Neuronal stem cell (in vitro differentiated cells): ENCODE results near the gene SPACA7.
A peak's percentile ranks its signal among the peaks of the same experiment; 100 is the strongest.
"Not testable (repeated sequence)": the region's sequence is repeated elsewhere in the genome, so short reads cannot be mapped to it uniquely, and the experiment has no call there.

Experiments used
- DNase-seq: peaks from one replicate; pipeline ENCODE4 v3.0.0-alpha.2; 2013; ENCODE audit warnings: low spot score
- H2AFZ ChIP-seq: one replicate; pipeline ENCODE4 v1.6.1; 2013; ENCODE audit warnings: mild to moderate bottlenecking, low read length, inconsistent platforms
- H2AK5ac ChIP-seq: 2 replicates; pipeline ENCODE4 v1.6.1; 2013; ENCODE audit warnings: low read depth, mild to moderate bottlenecking, inconsistent platforms, low read length, moderate library complexity, mixed read lengths
- H2BK120ac ChIP-seq: 2 replicates; pipeline ENCODE4 v1.6.1; 2013; ENCODE audit warnings: low read depth, mild to moderate bottlenecking, inconsistent platforms, low read length, moderate library complexity, mixed read lengths
- H2BK12ac ChIP-seq: one replicate; pipeline ENCODE4 v1.6.1; 2013; ENCODE audit warnings: low read length, inconsistent platforms
- H2BK15ac ChIP-seq: 2 replicates; pipeline ENCODE4 v1.6.1; 2013; ENCODE audit warnings: mild to moderate bottlenecking, low read length, inconsistent platforms, mixed read lengths
- H2BK5ac ChIP-seq: one replicate; pipeline ENCODE4 v1.6.1; 2013; ENCODE audit warnings: inconsistent platforms, mild to moderate bottlenecking, low read length, moderate library complexity
- H3K14ac ChIP-seq: one replicate; pipeline ENCODE4 v1.6.1; 2013; ENCODE audit warnings: low read length, inconsistent platforms
- H3K18ac ChIP-seq: 2 replicates; pipeline ENCODE4 v1.6.1; 2013; ENCODE audit warnings: low read length, inconsistent platforms
- H3K23ac ChIP-seq: 2 replicates; pipeline ENCODE4 v1.6.1; 2013; ENCODE audit warnings: low read depth, mild to moderate bottlenecking, mixed read lengths, low read length, inconsistent platforms; ENCODE audit not compliant: poor library complexity
- H3K27ac ChIP-seq: replicated peaks from 3 replicates; pipeline ENCODE4 v1.5.1; 2013; ENCODE audit warnings: low read length, inconsistent platforms
- H3K27me3 ChIP-seq, 3 experiments: 2 replicates each; pipeline ENCODE4 v1.6.1; 2013; ENCODE audit warnings: low read length in 3 of 3, mild to moderate bottlenecking in 2 of 3, inconsistent platforms in 1 of 3, low read depth in 1 of 3, mixed read lengths in 1 of 3, moderate library complexity in 1 of 3; ENCODE audit not compliant: control insufficient read depth in 3 of 3, insufficient read depth in 3 of 3
- H3K36me3 ChIP-seq, 2 donors: replicated peaks in 1 of 2; 2 replicates each; pipeline ENCODE4 v1.6.1; 2013; ENCODE audit warnings: low read length in 2 of 2; ENCODE audit not compliant: control insufficient read depth in 2 of 2, insufficient read depth in 2 of 2
- H3K4ac ChIP-seq: 2 replicates; pipeline ENCODE4 v1.6.1; 2013; ENCODE audit warnings: inconsistent platforms, mild to moderate bottlenecking, low read length, moderate library complexity
- H3K4me1 ChIP-seq, 2 donors: 1 replicate in 1 of 2; 2 replicates in 1 of 2; pipeline ENCODE4 v1.6.1; 2013; ENCODE audit warnings: low read length in 2 of 2, low read depth in 1 of 2; ENCODE audit not compliant: control insufficient read depth in 2 of 2, insufficient read depth in 1 of 2
- H3K4me2 ChIP-seq: one replicate; pipeline ENCODE4 v1.6.1; 2013; ENCODE audit warnings: mild to moderate bottlenecking, low read length, inconsistent platforms; ENCODE audit not compliant: insufficient read depth, poor library complexity, severe bottlenecking
- H3K4me3 ChIP-seq, 2 donors: 2 replicates each; pipeline ENCODE4 v1.5.1; 2013; ENCODE audit warnings: low read length in 2 of 2, mild to moderate bottlenecking in 2 of 2, inconsistent platforms in 1 of 2, moderate library complexity in 1 of 2
- H3K79me1 ChIP-seq: one replicate; pipeline ENCODE4 v1.6.1; 2013; ENCODE audit warnings: low read depth, mild to moderate bottlenecking, inconsistent platforms, low read length, moderate library complexity
- H3K9ac ChIP-seq: one replicate; pipeline ENCODE4 v1.6.1; 2013; ENCODE audit warnings: mild to moderate bottlenecking, low read depth, low read length, inconsistent platforms; ENCODE audit not compliant: poor library complexity
- H3K9me3 ChIP-seq, 2 donors: replicated peaks in 1 of 2; 2 replicates each; pipeline versions ENCODE3 to v1.6.1; 2013; ENCODE audit warnings: low read length in 2 of 2, mild to moderate bottlenecking in 2 of 2, inconsistent platforms in 1 of 2, low read depth in 1 of 2, mixed read lengths in 1 of 2, moderate library complexity in 1 of 2; ENCODE audit not compliant: control insufficient read depth in 2 of 2, insufficient read depth in 1 of 2
- H4K8ac ChIP-seq: one replicate; pipeline ENCODE4 v1.6.1; 2013; ENCODE audit warnings: low read depth, mild to moderate bottlenecking, inconsistent platforms, low read length, moderate library complexity
- H4K91ac ChIP-seq: one replicate; pipeline ENCODE4 v1.6.1; 2013; ENCODE audit warnings: low read length, low read depth, mild to moderate bottlenecking, inconsistent platforms; ENCODE audit not compliant: poor library complexity
- WGBS, 2 donors: extraction: QIAGEN DNeasy Blood & Tissue Kit; methylation state at CpG; one replicate each; pipeline ENCODE4 v1.1.7; 2013; ENCODE audit warnings: missing lambda C conversion rate in 2 of 2, mixed read lengths in 1 of 2; ENCODE audit not compliant: insufficient read length in 2 of 2, insufficient replicate concordance in 1 of 2; ENCODE audit errors: extremely low coverage in 2 of 2; 5-methylcytosine and 5-hydroxymethylcytosine counted together

SPACA7 gene

DNA sequence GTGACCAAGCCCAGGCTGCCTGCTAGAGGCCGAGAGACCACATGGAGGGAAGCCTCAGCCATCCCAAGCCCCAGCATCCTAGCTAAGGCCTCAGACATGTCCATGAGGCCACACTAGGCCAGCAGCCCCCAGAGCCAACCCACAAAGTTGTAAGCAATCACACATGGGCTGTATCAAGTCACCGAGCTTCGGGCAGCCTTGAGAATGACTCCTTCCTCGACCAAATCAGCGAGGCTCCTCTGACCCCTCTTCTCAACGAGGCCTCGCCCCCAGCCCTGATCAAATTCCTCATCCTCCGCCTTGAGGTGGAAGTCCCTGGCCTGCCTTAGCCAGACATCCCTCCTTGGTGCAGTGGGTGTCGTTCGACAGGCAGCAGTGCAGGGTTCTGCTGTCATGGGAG lies 1.9 kb upstream of the SPACA7 start:
- Histone ChIP-seq H3K4ac (no peak overlapping the region), H2BK5ac (peak overlapping the region; percentile 56), H3K14ac (no peak overlapping the region), H3K27ac (no peak overlapping the region), H3K36me3 (no peaks in the 10 kb centered on the region), H2AK5ac (peak overlapping the region; percentile 53), H3K9ac (no peak overlapping the region), H2AFZ (no peak overlapping the region), H4K91ac (no peak overlapping the region), H2BK15ac (no peak overlapping the region), H3K79me1 (no peaks in the 10 kb centered on the region), H3K27me3 (peaks cover 0 to 2% (median 0%) of the 10 kb centered on the region in 3 experiments), H3K9me3 (peaks cover 0 to 4% of the 10 kb centered on the region in 2 donors), H3K4me1 (no peaks in the 10 kb centered on the region), H3K23ac (no peak overlapping the region), H4K8ac (no peak overlapping the region), H3K4me2 (no peak overlapping the region), H2BK12ac (no peak overlapping the region), H3K18ac (peak overlapping the region; percentile 25), H2BK120ac (no peak overlapping the region), H3K4me3 (peak overlapping the region in 1 of 2 donors; percentile 61)
- DNase-seq = no peak
- no CpG with 5 or more reads among the region's 10 CpGs for WGBS, 2 donors

DNA sequence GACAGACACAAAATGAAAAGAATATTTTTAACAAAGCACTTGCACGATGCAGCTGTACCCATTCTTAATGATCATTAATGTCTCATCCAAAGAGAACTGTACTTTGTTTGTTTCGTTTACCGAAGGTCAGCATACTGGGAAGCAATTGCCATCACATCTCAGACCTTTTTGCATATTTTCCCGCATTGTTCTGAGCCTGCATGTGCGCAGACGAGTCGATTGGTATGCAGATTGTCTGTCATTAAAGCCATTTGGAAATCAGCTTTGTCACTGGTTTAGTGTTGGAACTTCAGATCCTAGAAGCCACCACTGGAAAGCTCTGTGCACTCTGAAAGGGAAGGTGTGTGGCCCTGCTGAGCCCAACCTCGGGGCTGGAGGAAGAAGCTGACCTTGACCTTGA lies 15.6 kb downstream of the SPACA7 start:
- Histone ChIP-seq H2AFZ (no peak overlapping the region), H3K14ac (no peak overlapping the region), H3K27ac (no peak overlapping the region), H3K4ac (no peak overlapping the region), H3K18ac (no peak overlapping the region), H2AK5ac (no peak overlapping the region), H3K9ac (no peak overlapping the region), H3K23ac (no peak overlapping the region), H2BK5ac (no peak overlapping the region), H4K8ac (no peak overlapping the region), H2BK120ac (no peak overlapping the region), H3K79me1 (no peaks in the 10 kb centered on the region), H2BK12ac (no peak overlapping the region), H3K4me2 (no peak overlapping the region), H3K4me1 (peaks cover 0 to 5% of the 10 kb centered on the region in 2 donors), H3K4me3 (no peak overlapping the region), H2BK15ac (no peak overlapping the region), H4K91ac (no peak overlapping the region), H3K27me3 (no peaks in the 10 kb centered on the region), H3K36me3 (no peaks in the 10 kb centered on the region), H3K9me3 (peaks cover 0 to 4% of the 10 kb centered on the region in 2 donors)
- no CpG with 5 or more reads among the region's 8 CpGs for WGBS, 2 donors
- no peak for DNase-seq

DNA sequence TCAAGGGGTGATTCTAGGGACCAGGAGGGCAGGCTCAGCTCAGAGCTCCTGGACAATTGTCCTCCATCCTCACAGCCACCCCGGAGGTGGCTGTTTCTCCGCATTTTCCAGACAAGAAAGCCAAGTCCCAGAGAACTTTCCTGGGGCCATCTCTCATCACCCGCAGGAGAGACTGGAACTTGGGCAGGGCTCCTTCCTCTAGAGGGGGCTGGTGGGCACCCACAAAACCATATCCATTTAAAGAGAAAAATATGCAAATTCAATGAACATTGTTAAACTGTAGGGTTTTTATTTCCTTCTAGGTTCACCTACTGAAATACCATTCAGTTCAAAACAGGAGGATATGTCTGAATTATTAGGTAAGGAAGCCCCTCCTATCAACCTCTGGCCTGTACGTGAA lies 16.6 kb downstream of the SPACA7 start:
- no peak overlapping the region for H4K8ac ChIP-seq
- no peak overlapping the region for H2BK5ac ChIP-seq
- H3K36me3 ChIP-seq = no peaks in the 10 kb centered on the region
- no peak overlapping the region for H2BK15ac ChIP-seq
- H3K4ac ChIP-seq = no peak overlapping the region
- H3K4me3 ChIP-seq = no peak overlapping the region
- H4K91ac ChIP-seq = no peak overlapping the region
- no peak overlapping the region for H2AK5ac ChIP-seq
- H3K23ac ChIP-seq = no peak overlapping the region
- no peak overlapping the region for H3K14ac ChIP-seq
- H3K9me3 ChIP-seq = no peaks in the 10 kb centered on the region
- H2BK12ac ChIP-seq = no peak overlapping the region
- no CpG with 5 or more reads among the region's 4 CpGs for whole genome bisulfite sequencing, 2 donors
- H2BK120ac ChIP-seq = no peak overlapping the region
- no peak overlapping the region for H3K9ac ChIP-seq
- no peaks in the 10 kb centered on the region for H3K27me3 ChIP-seq
- H3K4me1 ChIP-seq = peaks cover 0 to 5% of the 10 kb centered on the region in 2 donors
- H2AFZ ChIP-seq = no peak overlapping the region
- no peak overlapping the region for H3K27ac ChIP-seq
- no peaks in the 10 kb centered on the region for H3K79me1 ChIP-seq
- H3K4me2 ChIP-seq = no peak overlapping the region
- DNase-seq = no peak
- no peak overlapping the region for H3K18ac ChIP-seq

DNA sequence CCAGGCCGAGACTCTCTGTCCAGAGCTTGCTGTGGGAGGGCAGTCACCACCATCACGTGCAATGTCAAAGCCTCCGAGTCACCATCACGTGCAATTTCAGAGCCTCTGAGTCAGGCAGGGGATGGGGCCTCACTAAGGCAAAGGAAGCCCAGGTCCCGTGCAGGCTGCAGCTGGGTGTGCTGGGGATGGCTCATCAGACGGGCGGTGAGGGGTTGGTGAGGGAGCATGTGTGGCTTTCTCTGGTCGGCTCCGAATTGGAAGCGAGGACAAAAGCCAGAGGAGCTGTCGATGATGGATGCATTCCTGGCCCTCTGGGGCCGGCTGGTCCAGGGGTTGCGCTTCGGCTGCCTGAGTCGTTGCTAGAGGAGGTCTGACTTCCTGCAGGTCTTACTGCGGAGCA lies 18.9 kb downstream of the SPACA7 start:
- not testable (repeated sequence) for H4K91ac ChIP-seq, DNase-seq, H2BK12ac ChIP-seq, H3K23ac ChIP-seq, H3K4me3 ChIP-seq, H3K36me3 ChIP-seq, H3K4me2 ChIP-seq, H3K9me3 ChIP-seq, H4K8ac ChIP-seq, H3K79me1 ChIP-seq, H2BK120ac ChIP-seq, H2BK5ac ChIP-seq, H3K4me1 ChIP-seq, H3K27me3 ChIP-seq, H3K14ac ChIP-seq, H3K27ac ChIP-seq, H3K9ac ChIP-seq, H2BK15ac ChIP-seq, H3K4ac ChIP-seq
- Histone ChIP-seq H3K18ac (peak overlapping the region; percentile 27), H2AK5ac (peak overlapping the region; percentile 66), H2AFZ (peak overlapping the region; percentile 88)
- WGBS, 2 donors = no CpG with 5 or more reads among the region's 16 CpGs
